CD14-positive monocyte (primary cell): ENCODE measurements around the gene GNAI1. TPM values are rescaled to one million over a fixed set of nuclear protein-coding genes. Genes with fewer than 3 reads are reported as not detected.

Experiments used
- DNase-seq, 3 donors: peaks; one replicate each; pipeline ENCODE4 v3.0.0-alpha.2; 2011 to 2022
- H2AFZ ChIP-seq: 2 replicates; pipeline ENCODE4 v1.6.0; 2012; ENCODE audit warnings: mild to moderate bottlenecking, low read depth, low read length, inconsistent platforms; ENCODE audit not compliant: insufficient read depth, poor library complexity, severe bottlenecking
- H3K27ac ChIP-seq, 2 donors: 1 replicate in 1 of 2; 2 replicates in 1 of 2; pipeline ENCODE4 v1.5.1; 2012 to 2013; ENCODE audit warnings: low read length in 2 of 2, control low read depth in 1 of 2, inconsistent platforms in 1 of 2, low read depth in 1 of 2, mild to moderate bottlenecking in 1 of 2
- H3K27me3 ChIP-seq, 2 donors: one replicate each; pipeline versions ENCODE4 v1.6.0 to v1.6.1; 2011 to 2013; ENCODE audit warnings: low read length in 2 of 2; ENCODE audit not compliant: control insufficient read depth in 2 of 2, insufficient read depth in 2 of 2
- H3K36me3 ChIP-seq, 2 donors: replicated peaks in 1 of 2; 1 replicate in 1 of 2; 2 replicates in 1 of 2; pipeline versions ENCODE4 v1.5.1 to v1.6.1; 2012 to 2013; ENCODE audit warnings: low read length in 2 of 2, control low read depth in 1 of 2, inconsistent platforms in 1 of 2, mild to moderate bottlenecking in 1 of 2; ENCODE audit not compliant: insufficient read depth in 2 of 2, control insufficient read depth in 1 of 2
- H3K4me1 ChIP-seq, 2 donors: 1 replicate in 1 of 2; 2 replicates in 1 of 2; pipeline versions ENCODE4 v1.5.1 to v1.6.1; 2012 to 2013; ENCODE audit warnings: low read length in 2 of 2, control low read depth in 1 of 2, inconsistent platforms in 1 of 2, mild to moderate bottlenecking in 1 of 2, moderate library complexity in 1 of 2; ENCODE audit not compliant: insufficient read depth in 2 of 2, control insufficient read depth in 1 of 2
- H3K4me2 ChIP-seq: replicated peaks from 2 replicates; pipeline ENCODE3; 2012; ENCODE audit warnings: low read length, moderate library complexity, mild to moderate bottlenecking; ENCODE audit not compliant: poor library complexity, severe bottlenecking; ENCODE audit errors: extremely low read depth
- H3K4me3 ChIP-seq, 3 experiments: fragments of 200-600 bp in 1 of 3; sonication (generic) in 1 of 3; replicated peaks in 1 of 3; 1 replicate in 2 of 3; 2 replicates in 1 of 3; pipeline ENCODE4 v1.5.1; 2011 to 2013; ENCODE audit warnings: low read length in 3 of 3, mild to moderate bottlenecking in 3 of 3, control low read depth in 2 of 3, low read depth in 2 of 3, inconsistent platforms in 1 of 3, moderate library complexity in 1 of 3
- H3K79me2 ChIP-seq: 2 replicates; pipeline ENCODE4 v1.6.0; 2012; ENCODE audit warnings: mild to moderate bottlenecking, control low read depth, inconsistent platforms, low read length, moderate library complexity; ENCODE audit not compliant: insufficient read depth
- H3K9ac ChIP-seq: 2 replicates; pipeline ENCODE4 v1.6.0; 2017; ENCODE audit warnings: low read length, mild to moderate bottlenecking; ENCODE audit not compliant: insufficient read depth, poor library complexity, severe bottlenecking
- H3K9me3 ChIP-seq, 2 donors: replicated peaks in 1 of 2; 1 replicate in 1 of 2; 2 replicates in 1 of 2; pipeline versions ENCODE4 v1.5.1 to v1.6.1; 2012 to 2013; ENCODE audit warnings: low read length in 2 of 2, control low read depth in 1 of 2; ENCODE audit not compliant: control insufficient read depth in 1 of 2, insufficient read depth in 1 of 2
- H4K20me1 ChIP-seq: 2 replicates; pipeline ENCODE4 v1.6.0; 2012; ENCODE audit warnings: mild to moderate bottlenecking, low read length, control low read depth, moderate library complexity; ENCODE audit not compliant: insufficient read depth
- H3K27ac Mint-ChIP-seq, 7 donors: one replicate each; pipeline ENCODE4 v1.8.0; 2020; ENCODE audit warnings: mild to moderate bottlenecking in 7 of 7, mixed read lengths in 7 of 7, moderate library complexity in 6 of 7, inconsistent platforms in 2 of 7
- H3K27me3 Mint-ChIP-seq, 3 donors: one replicate each; pipeline ENCODE4 v1.8.0; 2021 to 2022; ENCODE audit warnings: low read depth in 3 of 3, mild to moderate bottlenecking in 3 of 3, mixed read lengths in 3 of 3, moderate library complexity in 3 of 3, inconsistent platforms in 1 of 3
- H3K36me3 Mint-ChIP-seq, 2 donors: one replicate each; pipeline ENCODE4 v1.8.0; 2020; ENCODE audit warnings: mixed read lengths in 2 of 2, inconsistent platforms in 1 of 2, mild to moderate bottlenecking in 1 of 2
- H3K4me1 Mint-ChIP-seq: one replicate; pipeline ENCODE4 v1.8.0; 2020; ENCODE audit warnings: mild to moderate bottlenecking, mixed read lengths
- H3K4me3 Mint-ChIP-seq, 2 donors: one replicate each; pipeline ENCODE4 v1.8.0; 2020; ENCODE audit warnings: mild to moderate bottlenecking in 2 of 2, mixed read lengths in 2 of 2, moderate library complexity in 1 of 2
- H3K9me3 Mint-ChIP-seq, 7 donors: one replicate each; pipeline ENCODE4 v1.8.0; 2020 to 2022; ENCODE audit warnings: mixed read lengths in 7 of 7, mild to moderate bottlenecking in 6 of 7, moderate library complexity in 6 of 7, inconsistent platforms in 2 of 7
- CTCF ChIP-seq: fragments of 200-600 bp; IDR thresholded peaks from one replicate; pipeline ENCODE4 v1.8.0; 2022; ENCODE audit warnings: antibody characterized with exemption, mild to moderate bottlenecking
- WGBS: methylation state at CpG from one replicate; pipeline ENCODE4 v1.1.5; 2013; ENCODE audit warnings: missing lambda C conversion rate; ENCODE audit not compliant: insufficient coverage; 5-methylcytosine and 5-hydroxymethylcytosine counted together
- intact Hi-C, 2 donors: fragments of 100-400 bp; cut with micrococcal nuclease; formaldehyde crosslinking; loops; one replicate each; pipeline versions ENCODE4 v1.15.0 to v1.15.1; 2023
- polyA plus RNA-seq, 3 donors: library from polyadenylated mRNA; depleted of rRNA in 1 of 3; unstranded in 2 of 3; stranded (reverse) in 1 of 3; fragments of 300-500 nt in 2 of 3; fragments of >200 nt in 1 of 3; fragmentation: Illumina TruSeq in 2 of 3; gene quantifications; 1 replicate in 2 of 3; 2 replicates in 1 of 3; pipeline ENCODE4 v1.2.3, GENCODE V29; 2012 to 2021

GNAI1 gene
- polyA plus RNA-seq, 3 donors, result 0.72 to 1.0 (median 0.79) TPM

GRCh38 chr7:80181411-80181810 is 46.8 kb downstream of the GNAI1 start:
- no peaks in the 10 kb centered on the region for H3K27me3 Mint-ChIP-seq
- Histone ChIP-seq H2AFZ (no peak overlapping the region), H3K4me2 (no peak overlapping the region), H3K27me3 (no peaks in the 10 kb centered on the region), H3K79me2 (no peaks in the 10 kb centered on the region), H3K27ac (no peak overlapping the region), H3K4me3 (no peak overlapping the region), H3K9me3 (peaks cover 0 to 6% of the 10 kb centered on the region in 2 donors), H3K36me3 (no peaks in the 10 kb centered on the region), H3K4me1 (no peaks in the 10 kb centered on the region), H3K9ac (no peak overlapping the region), H4K20me1 (no peaks in the 10 kb centered on the region)
- intact Hi-C loops, result no loop called here
- H3K9me3 Mint-ChIP-seq, result peaks cover 4 to 12% (median 6%) of the 10 kb centered on the region in 7 donors
- no peaks in the 10 kb centered on the region for H3K36me3 Mint-ChIP-seq
- WGBS, result 92% methylated on average over 2 of the region's 4 CpGs
- no peak for DNase-seq
- no peak for TF ChIP-seq CTCF
- no peak overlapping the region for H3K4me3 Mint-ChIP-seq
- no peaks in the 10 kb centered on the region for H3K4me1 Mint-ChIP-seq
- H3K27ac Mint-ChIP-seq, result no peak overlapping the region

- peaks cover 0 to 6% of the 10 kb centered on the region in 2 donors for H3K9me3 ChIP-seq
- H3K36me3 ChIP-seq, result no peaks in the 10 kb centered on the region
- no peaks in the 10 kb centered on the region for H4K20me1 ChIP-seq
- no peaks in the 10 kb centered on the region for H3K27me3 ChIP-seq
- H3K9me3 Mint-ChIP-seq, result peaks cover 3 to 10% (median 6%) of the 10 kb centered on the region in 7 donors
- no peak for TF ChIP-seq CTCF
- H3K4me1 Mint-ChIP-seq, result no peaks in the 10 kb centered on the region
- WGBS, result no CpG with 5 or more reads among the region's 3 CpGs
- no peak for DNase-seq
- no peaks in the 10 kb centered on the region for H3K4me1 ChIP-seq
- H3K27ac Mint-ChIP-seq, result no peak overlapping the region
- H3K4me3 Mint-ChIP-seq, result no peak overlapping the region
- no peak overlapping the region for H2AFZ ChIP-seq
- H3K27me3 Mint-ChIP-seq, result no peaks in the 10 kb centered on the region
- H3K36me3 Mint-ChIP-seq, result no peaks in the 10 kb centered on the region
- H3K27ac ChIP-seq, result no peak overlapping the region
- H3K4me2 ChIP-seq, result no peak overlapping the region
- H3K4me3 ChIP-seq, result no peak overlapping the region
- intact Hi-C loops, result no loop called here
- H3K79me2 ChIP-seq, result no peaks in the 10 kb centered on the region
- no peak overlapping the region for H3K9ac ChIP-seq
These were observed 48.1 kb downstream of the GNAI1 start for GRCh38 chr7:80182630-80183276.
